Measurements from ENCODE around the gene CHD6. TPM values are rescaled to one million over a fixed set of nuclear protein-coding genes. Genes with fewer than 3 reads are reported as not detected.

The CHD6 gene
- total and polyA plus RNA-seq, 11 donors: 6.5 to 52.8 (median 38.9) TPM

DNA sequence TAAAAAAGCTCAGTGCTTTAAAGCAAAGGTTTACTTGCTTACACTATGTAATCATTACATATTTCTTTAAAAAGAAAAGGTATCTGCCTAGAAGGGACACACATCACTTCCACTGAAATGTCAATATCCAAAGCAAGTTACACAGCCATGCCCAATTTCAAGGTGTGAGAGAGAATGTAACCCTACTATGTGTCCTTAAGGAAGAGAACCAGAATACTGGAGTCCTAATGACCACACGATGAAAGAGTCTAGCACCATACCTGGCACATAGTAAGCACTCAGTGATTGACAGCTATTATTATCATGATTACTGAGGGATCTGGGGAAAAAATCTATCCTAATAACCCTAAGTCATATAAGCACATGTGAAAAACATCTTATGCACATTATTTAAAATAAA lies 10.4 kb downstream of the CHD6 start:
- intact Hi-C loops (cut with DNase I): loop anchor here in 1 of 10 donors (2.0 kb wide), 1 partner anchor 93 kb away; no protein-coding TSS in a partner anchor

DNA sequence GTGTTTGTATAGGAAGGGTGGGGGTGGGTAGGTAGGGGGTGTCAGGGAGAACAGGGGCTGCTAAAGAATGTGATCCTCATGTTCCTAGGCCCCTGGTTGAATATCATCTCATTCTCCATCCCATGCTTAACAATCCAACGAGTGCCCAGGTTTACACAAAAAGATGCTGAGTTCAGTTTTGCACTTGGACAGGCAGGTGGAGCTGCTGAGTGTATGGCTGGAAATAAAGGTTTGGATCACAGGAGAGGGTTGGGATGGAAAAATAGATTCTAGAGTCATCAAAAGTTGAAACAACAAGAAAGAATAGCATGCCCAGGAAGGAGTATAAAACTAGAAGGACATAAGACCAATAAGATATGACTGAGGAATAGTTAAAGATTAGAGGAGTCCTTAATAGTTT lies 14.2 kb downstream of the CHD6 start:
- no peak for TF ChIP-seq POLR2A (IDR thresholded peaks at IDR 0.05)
- TF ChIP-seq, protein P1, sequence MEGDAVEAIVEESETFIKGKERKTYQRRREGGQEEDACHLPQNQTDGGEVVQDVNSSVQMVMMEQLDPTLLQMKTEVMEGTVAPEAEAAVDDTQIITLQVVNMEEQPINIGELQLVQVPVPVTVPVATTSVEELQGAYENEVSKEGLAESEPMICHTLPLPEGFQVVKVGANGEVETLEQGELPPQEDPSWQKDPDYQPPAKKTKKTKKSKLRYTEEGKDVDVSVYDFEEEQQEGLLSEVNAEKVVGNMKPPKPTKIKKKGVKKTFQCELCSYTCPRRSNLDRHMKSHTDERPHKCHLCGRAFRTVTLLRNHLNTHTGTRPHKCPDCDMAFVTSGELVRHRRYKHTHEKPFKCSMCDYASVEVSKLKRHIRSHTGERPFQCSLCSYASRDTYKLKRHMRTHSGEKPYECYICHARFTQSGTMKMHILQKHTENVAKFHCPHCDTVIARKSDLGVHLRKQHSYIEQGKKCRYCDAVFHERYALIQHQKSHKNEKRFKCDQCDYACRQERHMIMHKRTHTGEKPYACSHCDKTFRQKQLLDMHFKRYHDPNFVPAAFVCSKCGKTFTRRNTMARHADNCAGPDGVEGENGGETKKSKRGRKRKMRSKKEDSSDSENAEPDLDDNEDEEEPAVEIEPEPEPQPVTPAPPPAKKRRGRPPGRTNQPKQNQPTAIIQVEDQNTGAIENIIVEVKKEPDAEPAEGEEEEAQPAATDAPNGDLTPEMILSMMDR (IDR thresholded peaks at IDR 0.05): peak in 3 of 12 donors; percentile 10 to 24 (median 22)
- 53 to 84% (median 73%) methylated on average over 1 of the region's 1 CpG for WGBS, 4 donors
- H3K4me1 ChIP-seq: peaks cover 0 to 63% (median 18%) of the 10 kb centered on the region in 12 donors
- H3K4me3 ChIP-seq: no peak overlapping the region
- H3K27ac ChIP-seq: peak overlapping the region in 1 of 12 donors; percentile 76
- DNase-seq (no peak), ATAC-seq (no peak)
- intact Hi-C loops (cut with DNase I): no loop called here
- H3K36me3 ChIP-seq: peaks cover 0 to 5% (median 0%) of the 10 kb centered on the region in 9 donors
- H3K9me3 ChIP-seq: peaks cover 2 to 31% (median 22%) of the 10 kb centered on the region in 12 donors
- H3K27me3 ChIP-seq: no peaks in the 10 kb centered on the region

More for the DNA sequence above, 10.4 kb downstream of the CHD6 start:
- Histone ChIP-seq H3K4me1 (peaks cover 0 to 69% (median 25%) of the 10 kb centered on the region in 12 donors), H3K9me3 (no peaks in the 10 kb centered on the region), H3K27me3 (no peaks in the 10 kb centered on the region), H3K4me3 (no peak overlapping the region), H3K27ac (no peak overlapping the region), H3K36me3 (no peaks in the 10 kb centered on the region)
- no peak for TF ChIP-seq POLR2A (IDR thresholded peaks at IDR 0.05)
- TF ChIP-seq, protein P1 (IDR thresholded peaks at IDR 0.05): no peak
- ATAC-seq (no peak), DNase-seq (no peak)
- WGBS, 4 donors: 73 to 91% (median 89%) methylated on average over 1 of the region's 1 CpG

DNA sequence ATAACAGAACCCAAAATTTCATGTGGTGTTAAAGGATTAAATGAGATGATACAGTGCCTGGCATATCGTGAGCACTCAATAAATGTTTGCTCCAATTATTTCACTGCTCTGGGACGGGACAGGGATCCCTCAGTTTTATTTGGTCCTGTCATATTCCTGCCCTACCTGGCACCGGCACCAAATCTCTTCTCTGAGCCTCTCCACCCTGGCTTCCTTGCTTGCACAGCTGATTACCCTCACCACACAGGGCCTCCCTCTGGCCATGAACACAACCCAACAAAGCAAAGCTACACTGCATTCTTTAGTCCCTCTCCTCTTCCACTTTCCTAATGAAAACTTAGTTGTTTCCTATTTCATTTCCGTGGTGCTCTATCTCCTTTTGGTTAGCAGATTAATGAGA lies 16.4 kb downstream of the CHD6 start:
- DNase-seq (no peak), ATAC-seq (peak; percentile 46 to 56 (median 55))
- Histone ChIP-seq H3K36me3 (peaks cover 0 to 5% (median 0%) of the 10 kb centered on the region in 9 donors), H3K9me3 (peaks cover 2 to 51% (median 28%) of the 10 kb centered on the region in 12 donors), H3K4me1 (peaks cover 0 to 46% (median 8%) of the 10 kb centered on the region in 12 donors), H3K4me3 (no peak overlapping the region), H3K27ac (peak overlapping the region in 10 of 12 donors; percentile 3 to 76 (median 34)), H3K27me3 (no peaks in the 10 kb centered on the region)
- 64 to 78% (median 72%) methylated on average over 4 of the region's 4 CpGs for WGBS, 4 donors
- intact Hi-C loops (cut with DNase I): no loop called here
- TF ChIP-seq, protein P1 (IDR thresholded peaks at IDR 0.05): no peak
- TF ChIP-seq POLR2A (IDR thresholded peaks at IDR 0.05): no peak

DNA sequence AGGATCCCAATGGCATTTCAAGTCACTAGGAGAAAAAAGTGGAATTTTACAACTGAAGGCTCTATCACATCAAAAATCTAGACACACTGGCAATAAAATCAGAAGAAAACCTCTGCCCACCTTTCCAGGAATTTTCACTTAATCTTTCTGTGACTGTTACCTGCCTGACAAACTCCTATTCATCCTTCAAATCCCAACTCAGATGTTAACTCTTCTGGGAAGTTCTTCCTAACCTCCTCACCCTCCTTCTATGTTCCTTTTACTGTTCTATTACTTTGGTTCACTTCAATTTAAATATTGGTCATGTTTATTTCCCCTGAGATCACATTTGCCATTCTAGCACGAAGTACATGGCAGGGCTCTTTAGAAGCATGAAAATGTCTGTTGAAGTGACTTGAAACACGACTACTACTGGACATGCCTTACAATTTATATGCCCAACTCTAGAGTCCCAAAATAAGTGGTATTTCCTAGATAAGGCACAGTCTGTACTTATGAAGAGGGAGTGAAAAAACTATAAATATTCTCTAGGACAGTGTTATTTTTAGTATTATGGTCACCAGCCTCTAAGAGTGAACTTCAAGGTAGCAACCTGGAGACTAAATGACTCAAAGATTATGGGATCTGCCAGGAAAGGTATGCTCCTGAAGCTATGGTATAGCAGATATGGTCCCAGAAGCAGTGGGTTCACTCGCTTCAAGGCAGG lies 17.1 kb downstream of the CHD6 start:
- H3K27ac ChIP-seq: peak overlapping the region in 11 of 12 donors; percentile 5 to 76 (median 35)
- peaks cover 0 to 5% (median 0%) of the 10 kb centered on the region in 9 donors for H3K36me3 ChIP-seq
- intact Hi-C loops (cut with DNase I): no loop called here
- DNase-seq (no peak), ATAC-seq (peak; percentile 86 to 88 (median 87))
- no peak overlapping the region for H3K4me3 ChIP-seq
- H3K4me1 ChIP-seq: peaks cover 0 to 45% (median 8%) of the 10 kb centered on the region in 12 donors
- WGBS, 4 donors: 67 to 76% (median 69%) methylated on average over 3 of the region's 3 CpGs
- TF ChIP-seq, protein P1 (IDR thresholded peaks at IDR 0.05): no peak
- TF ChIP-seq POLR2A (IDR thresholded peaks at IDR 0.05): no peak
- peaks cover 2 to 58% (median 30%) of the 10 kb centered on the region in 12 donors for H3K9me3 ChIP-seq
- H3K27me3 ChIP-seq: no peaks in the 10 kb centered on the region

Data from heart left ventricle (tissue), 16 donors.